Fibroblast of pulmonary artery (primary cell): ENCODE results near the gene HOXB1.
A peak's percentile ranks its signal among the peaks of the same experiment; 100 is the strongest.

Source experiments
- DNase-seq: peaks from one replicate; pipeline ENCODE4 v3.0.0-alpha.2; 2010; ENCODE audit warnings: low read depth
- H3K4me3 ChIP-seq: replicated peaks from 2 replicates; pipeline ENCODE4 v1.5.1; 2011; ENCODE audit warnings: low read depth, mild to moderate bottlenecking, control low read depth, low read length, moderate library complexity
- TF ChIP-seq, protein P1 (sequence below): IDR thresholded peaks from 2 replicates; pipeline ENCODE4 v1.5.1; 2011; ENCODE audit warnings: mild to moderate bottlenecking, control low read depth, low read length, inconsistent platforms; ENCODE audit errors: missing control alignments

HOXB1 gene

GRCh38 chr17:48504953-48505352 is 25.9 kb downstream of the HOXB1 start:
- no peak for DNase-seq
- TF ChIP-seq, protein P1, sequence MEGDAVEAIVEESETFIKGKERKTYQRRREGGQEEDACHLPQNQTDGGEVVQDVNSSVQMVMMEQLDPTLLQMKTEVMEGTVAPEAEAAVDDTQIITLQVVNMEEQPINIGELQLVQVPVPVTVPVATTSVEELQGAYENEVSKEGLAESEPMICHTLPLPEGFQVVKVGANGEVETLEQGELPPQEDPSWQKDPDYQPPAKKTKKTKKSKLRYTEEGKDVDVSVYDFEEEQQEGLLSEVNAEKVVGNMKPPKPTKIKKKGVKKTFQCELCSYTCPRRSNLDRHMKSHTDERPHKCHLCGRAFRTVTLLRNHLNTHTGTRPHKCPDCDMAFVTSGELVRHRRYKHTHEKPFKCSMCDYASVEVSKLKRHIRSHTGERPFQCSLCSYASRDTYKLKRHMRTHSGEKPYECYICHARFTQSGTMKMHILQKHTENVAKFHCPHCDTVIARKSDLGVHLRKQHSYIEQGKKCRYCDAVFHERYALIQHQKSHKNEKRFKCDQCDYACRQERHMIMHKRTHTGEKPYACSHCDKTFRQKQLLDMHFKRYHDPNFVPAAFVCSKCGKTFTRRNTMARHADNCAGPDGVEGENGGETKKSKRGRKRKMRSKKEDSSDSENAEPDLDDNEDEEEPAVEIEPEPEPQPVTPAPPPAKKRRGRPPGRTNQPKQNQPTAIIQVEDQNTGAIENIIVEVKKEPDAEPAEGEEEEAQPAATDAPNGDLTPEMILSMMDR, result no peak
- no peak overlapping the region for H3K4me3 ChIP-seq

- H3K4me3 ChIP-seq, result no peak overlapping the region
- no peak for DNase-seq
- TF ChIP-seq, protein P1, result no peak
These were observed 27.1 kb downstream of the HOXB1 start for GRCh38 chr17:48503747-48504146.

DNA sequence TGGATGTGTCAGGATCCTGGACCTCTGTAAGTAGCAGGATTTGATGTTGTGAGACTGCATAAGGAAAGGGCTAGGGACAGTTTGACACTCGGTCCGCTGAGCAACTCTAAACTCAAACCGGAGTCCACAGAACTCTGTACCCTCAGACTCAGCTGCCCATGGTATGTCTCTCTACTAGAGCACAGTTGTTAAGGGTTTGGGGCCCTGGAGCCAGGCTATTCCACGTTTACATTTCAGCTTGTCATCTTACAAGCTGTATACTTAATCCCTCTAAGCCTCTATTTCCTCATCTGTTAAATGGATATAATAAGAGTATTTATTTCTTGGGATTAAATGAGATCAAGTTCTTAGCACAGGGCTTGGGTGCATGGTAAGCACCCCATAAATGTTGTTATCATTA is 27.9 kb downstream of the HOXB1 start:
- no peak for DNase-seq
- no peak overlapping the region for H3K4me3 ChIP-seq
- TF ChIP-seq, protein P1, result no peak

DNA sequence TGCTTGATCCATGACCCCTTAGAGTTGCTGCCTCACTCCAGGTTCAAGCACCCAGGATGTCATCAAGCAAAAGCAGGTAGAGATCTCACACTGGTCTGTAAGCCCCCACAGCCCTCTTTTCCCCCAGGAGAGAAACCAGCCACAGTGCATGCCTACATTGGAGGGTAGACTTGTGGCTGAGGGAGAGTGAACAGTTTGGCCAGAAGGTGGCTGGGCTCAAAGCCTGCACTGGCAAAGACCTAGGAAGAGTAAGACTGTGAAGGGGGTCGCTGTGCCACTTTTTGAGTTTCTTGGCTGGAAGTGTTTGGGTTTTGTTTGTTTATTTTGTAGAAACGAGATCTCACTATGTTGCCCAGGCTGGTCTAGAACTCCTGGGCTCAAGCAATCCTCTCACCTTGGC is 28.5 kb downstream of the HOXB1 start:
- TF ChIP-seq, protein P1, result no peak
- no peak overlapping the region for H3K4me3 ChIP-seq
- DNase-seq, result no peak

DNA sequence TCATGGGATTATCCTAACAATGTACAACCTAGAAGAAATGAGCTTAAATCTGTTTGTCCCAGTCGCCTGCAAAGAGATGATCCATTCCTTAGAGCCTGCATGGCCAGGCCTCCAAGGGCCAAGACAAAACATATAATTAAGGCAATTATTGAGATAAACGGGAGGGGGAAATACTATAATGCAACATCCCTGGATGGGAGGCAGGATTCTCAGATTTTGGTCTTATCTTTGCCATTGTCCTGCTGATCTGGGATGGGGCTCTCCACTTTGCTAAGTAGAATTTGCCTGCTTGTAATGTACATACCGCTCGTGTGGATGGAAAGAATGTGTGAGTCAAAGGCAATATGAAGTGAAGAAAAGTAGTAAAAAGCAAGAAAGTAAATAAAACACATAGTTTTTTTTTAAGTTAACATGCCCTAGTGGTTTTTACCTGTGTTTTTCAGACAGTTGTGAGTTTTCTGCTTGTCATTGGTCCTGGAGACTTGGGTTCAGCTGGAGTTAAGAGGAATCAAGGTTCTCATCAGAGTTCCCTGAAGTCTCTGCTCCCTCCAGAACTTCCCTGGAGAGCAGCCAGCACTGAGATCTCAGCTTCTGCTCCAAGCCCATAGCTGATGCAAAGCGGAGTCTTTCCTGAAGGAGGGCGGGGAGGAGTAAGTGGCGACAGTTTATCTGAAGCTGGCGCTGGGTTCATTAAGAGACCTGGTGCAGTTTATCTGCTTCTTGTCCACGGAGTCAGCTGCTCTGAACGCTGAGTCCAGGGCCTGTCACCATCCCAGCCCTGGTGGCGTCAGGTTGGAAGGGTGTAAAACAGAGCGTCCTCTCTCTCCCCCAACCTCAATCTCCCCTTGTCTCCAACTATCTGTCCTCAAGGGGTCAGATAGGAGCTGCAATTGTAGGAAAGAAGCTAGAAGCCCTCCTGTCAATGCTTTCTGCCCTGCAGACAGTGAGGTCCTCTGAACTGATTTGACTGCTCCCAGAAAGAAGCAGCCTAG is 30.1 kb downstream of the HOXB1 start:
- H3K4me3 ChIP-seq, result no peak overlapping the region
- peak; percentile 53 for DNase-seq
- TF ChIP-seq, protein P1, result no peak

DNA sequence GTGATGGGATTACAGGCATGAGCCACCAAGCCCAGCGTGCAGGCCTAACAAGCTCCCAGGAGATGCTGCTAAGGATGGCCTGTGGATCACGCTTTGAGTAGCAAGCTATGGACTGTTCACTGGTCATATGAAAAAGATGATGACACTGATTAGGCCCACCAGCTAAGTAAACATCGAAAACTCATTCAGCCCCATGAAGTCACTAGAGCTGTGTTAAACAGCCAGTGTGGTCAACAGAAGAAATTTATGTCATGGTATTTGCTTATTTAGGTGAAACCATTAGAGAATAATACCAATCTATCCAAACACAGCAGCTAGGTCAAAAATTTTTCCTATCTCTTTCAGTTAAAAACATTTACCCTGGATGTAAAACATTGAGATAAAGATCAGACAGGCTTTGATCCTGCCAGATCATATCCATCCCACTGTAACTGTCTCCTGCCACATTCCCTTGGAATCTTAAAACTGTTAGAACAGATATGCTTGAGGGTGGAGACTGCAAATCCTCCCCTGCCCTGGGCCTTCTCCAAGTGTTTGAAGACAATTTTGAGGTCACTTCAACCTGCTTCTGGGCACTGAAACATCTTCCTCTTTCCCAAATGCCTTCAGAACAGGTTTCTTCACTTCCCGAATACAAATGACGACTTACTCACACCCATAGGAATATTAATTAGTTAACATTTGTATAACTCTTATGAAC is 30.9 kb downstream of the HOXB1 start:
- TF ChIP-seq, protein P1, result no peak
- no peak for DNase-seq
- no peak overlapping the region for H3K4me3 ChIP-seq
